GM08714 (cell line): ENCODE results near the gene RAB6B.

Experiments
- H3K4me3 ChIP-seq: fragments of 200-500 bp; sonication (Bioruptor generic); 2 replicates; pipeline ENCODE4 v1.5.1; 2014; ENCODE audit warnings: mild to moderate bottlenecking, low read length, inconsistent platforms
- ZNF274 ChIP-seq: IDR thresholded peaks from 2 replicates; pipeline ENCODE4 v1.6.1; 2012; ENCODE audit warnings: mild to moderate bottlenecking, low read depth, low read length

Gene RAB6B

GRCh38 chr3:133925960-133926735 lies 30.5 kb upstream of the RAB6B start:
- TF ChIP-seq ZNF274, result no peak

GRCh38 chr3:133924041-133924440 lies 28.4 kb upstream of the RAB6B start:
- no peak for TF ChIP-seq ZNF274
- no peak overlapping the region for H3K4me3 ChIP-seq

More at GRCh38 chr3:133925960-133926735, 30.5 kb upstream of the RAB6B start:
- no peak overlapping the region for H3K4me3 ChIP-seq

GRCh38 chr3:133921592-133921991 lies 25.9 kb upstream of the RAB6B start:
- H3K4me3 ChIP-seq, result no peak overlapping the region
- TF ChIP-seq ZNF274, result no peak

- H3K4me3 ChIP-seq, result no peak overlapping the region
- TF ChIP-seq ZNF274, result no peak
These were observed 21.5 kb upstream of the RAB6B start for GRCh38 chr3:133917144-133917543.

GRCh38 chr3:133915685-133916658 lies 20.3 kb upstream of the RAB6B start:
- no peak for TF ChIP-seq ZNF274
- H3K4me3 ChIP-seq, result no peak overlapping the region

GRCh38 chr3:133914839-133915600 lies 19.3 kb upstream of the RAB6B start:
- TF ChIP-seq ZNF274, result no peak
- no peak overlapping the region for H3K4me3 ChIP-seq

GRCh38 chr3:133910422-133910821 lies 14.7 kb upstream of the RAB6B start:
- no peak for TF ChIP-seq ZNF274
- H3K4me3 ChIP-seq, result no peak overlapping the region

GRCh38 chr3:133905376-133905775 lies 9.7 kb upstream of the RAB6B start:
- H3K4me3 ChIP-seq, result no peak overlapping the region
- TF ChIP-seq ZNF274, result no peak

- no peak overlapping the region for H3K4me3 ChIP-seq
These were observed 6.2 kb upstream of the RAB6B start for GRCh38 chr3:133901847-133902246.

GRCh38 chr3:133901083-133901482 lies 5.4 kb upstream of the RAB6B start:
- H3K4me3 ChIP-seq, result no peak overlapping the region
- TF ChIP-seq ZNF274, result no peak

More at GRCh38 chr3:133901847-133902246, 6.2 kb upstream of the RAB6B start:
- no peak for TF ChIP-seq ZNF274

- no peak overlapping the region for H3K4me3 ChIP-seq
- no peak for TF ChIP-seq ZNF274
These were observed 3.6 kb upstream of the RAB6B start for GRCh38 chr3:133899311-133899710.

GRCh38 chr3:133897547-133897946 lies 1.9 kb upstream of the RAB6B start:
- no peak for TF ChIP-seq ZNF274
- H3K4me3 ChIP-seq, result no peak overlapping the region

GRCh38 chr3:133896002-133896761 lies 500 bp upstream of the RAB6B start:
- TF ChIP-seq ZNF274, result no peak
- H3K4me3 ChIP-seq, result peak overlapping the region; percentile 2; the same call in 1 of the 2 replicates
